Neural progenitor cell (in vitro differentiated cells): Measurements from ENCODE around the gene TMEM214. TPM values are rescaled to one million over a fixed set of nuclear protein-coding genes. Genes with fewer than 3 reads are reported as not detected.
A peak's percentile ranks its signal among the peaks of the same experiment; 100 is the strongest.

ENCODE experiments used
- DNase-seq: peaks from one replicate; pipeline ENCODE4 v3.0.0-alpha.2; 2016; ENCODE audit warnings: low spot score
- H2AFZ ChIP-seq: fragments of 200-600 bp; sonication (generic); replicated peaks from 2 replicates; pipeline ENCODE4 v1.6.1; 2016; ENCODE audit warnings: antibody characterized with exemption
- H3F3A ChIP-seq: fragments of 200-600 bp; sonication (generic); 2 replicates; pipeline ENCODE4 v1.6.1; 2016; ENCODE audit warnings: antibody characterized with exemption, low read depth
- H3K27ac ChIP-seq: fragments of 200-600 bp; sonication (generic); 2 replicates; pipeline ENCODE4 v1.5.1; 2016; ENCODE audit warnings: mild to moderate bottlenecking
- H3K27me3 ChIP-seq: fragments of 200-600 bp; sonication (generic); 2 replicates; pipeline ENCODE4 v1.6.1; 2016; ENCODE audit warnings: mild to moderate bottlenecking, moderate library complexity
- H3K36me3 ChIP-seq: fragments of 200-600 bp; sonication (generic); 2 replicates; pipeline ENCODE4 v1.5.1; 2016
- H3K4me1 ChIP-seq: fragments of 200-600 bp; sonication (generic); 2 replicates; pipeline ENCODE4 v1.6.1; 2016; ENCODE audit warnings: mixed run types
- H3K4me2 ChIP-seq: fragments of 200-600 bp; sonication (generic); 2 replicates; pipeline ENCODE4 v1.6.1; 2016
- H3K4me3 ChIP-seq: fragments of 200-600 bp; sonication (generic); 2 replicates; pipeline ENCODE4 v1.5.1; 2016
- H3K79me2 ChIP-seq: fragments of 200-600 bp; sonication (generic); 2 replicates; pipeline ENCODE4 v1.6.1; 2016; ENCODE audit warnings: low read depth
- H3K9ac ChIP-seq: fragments of 200-600 bp; sonication (generic); 2 replicates; pipeline ENCODE4 v1.6.1; 2016
- H3K9me3 ChIP-seq: fragments of 200-600 bp; sonication (generic); 2 replicates; pipeline ENCODE4 v1.5.1; 2016; ENCODE audit warnings: low read depth
- H4K20me1 ChIP-seq: fragments of 200-600 bp; sonication (generic); 2 replicates; pipeline ENCODE4 v1.6.1; 2016; ENCODE audit warnings: low read depth
- H3K27ac Mint-ChIP-seq: 3 replicates; pipeline ENCODE4 v1.8.0; 2021; ENCODE audit warnings: mixed read lengths
- H3K27me3 Mint-ChIP-seq: 2 replicates; pipeline ENCODE4 v1.8.0; 2022; ENCODE audit warnings: low read depth, mild to moderate bottlenecking, inconsistent platforms, moderate library complexity, mixed read lengths; ENCODE audit not compliant: insufficient read depth
- H3K36me3 Mint-ChIP-seq: 3 replicates; pipeline ENCODE4 v1.8.0; 2021; ENCODE audit warnings: mixed read lengths
- H3K4me1 Mint-ChIP-seq: 3 replicates; pipeline ENCODE4 v1.8.0; 2021; ENCODE audit warnings: mixed read lengths
- H3K4me3 Mint-ChIP-seq: 3 replicates; pipeline ENCODE4 v1.8.0; 2021; ENCODE audit warnings: mild to moderate bottlenecking, moderate library complexity, mixed read lengths
- H3K9me3 Mint-ChIP-seq: 3 replicates; pipeline ENCODE4 v1.8.0; 2020; ENCODE audit warnings: mixed read lengths
- EZH2 ChIP-seq: fragments of 200-600 bp; sonication (generic); IDR thresholded peaks from 2 replicates; pipeline ENCODE4 v1.6.1; 2017; ENCODE audit warnings: antibody characterized with exemption, mild to moderate bottlenecking, moderate library complexity
- EZH2phosphoT487 ChIP-seq: fragments of 200-600 bp; sonication (generic); IDR thresholded peaks from 2 replicates; pipeline ENCODE4 v1.6.1; 2017; ENCODE audit warnings: antibody characterized with exemption
- total RNA-seq: library from RNA; depleted of rRNA; stranded (reverse); fragments of >200 nt; gene quantifications from 2 replicates; pipeline ENCODE4 v1.2.3, GENCODE V29; 2015; ENCODE audit warnings: low replicate concordance
- TF ChIP-seq, protein P1 (sequence below): fragments of 200-600 bp; sonication (generic); IDR thresholded peaks from 2 replicates; pipeline ENCODE4 v1.5.1; 2017; ENCODE audit warnings: antibody characterized with exemption, mild to moderate bottlenecking

TMEM214 gene
- total RNA-seq, 1 donor from 2014 or later, result 18.1 TPM

DNA sequence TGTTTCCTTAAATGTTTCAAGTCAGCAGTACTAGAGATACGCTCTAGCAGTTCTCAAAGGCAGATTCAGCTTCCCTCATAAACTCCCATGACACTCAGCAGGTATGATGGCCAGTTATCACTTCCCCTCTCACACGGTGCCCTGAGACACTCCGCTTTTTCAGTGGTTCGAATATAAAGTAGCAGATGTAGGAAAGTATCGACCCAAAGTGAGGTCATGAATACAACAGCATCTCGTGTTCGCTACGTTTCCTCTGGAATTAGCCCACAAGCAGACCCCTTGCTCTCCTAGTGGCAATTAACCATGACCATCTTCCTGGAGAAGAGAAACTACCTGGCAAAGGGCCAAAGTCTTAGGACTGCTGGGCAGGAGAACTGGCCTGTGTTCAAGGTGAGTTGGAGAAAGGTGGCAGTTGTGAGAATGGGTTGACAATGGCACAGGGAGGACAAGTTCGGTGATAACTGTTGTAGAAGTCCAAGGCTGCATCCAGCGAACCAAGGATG, 9.4 kb downstream of the TMEM214 start:
- Mint-ChIP-seq H3K4me3 (no peak overlapping the region), H3K27me3 (no peaks in the 10 kb centered on the region), H3K36me3 (peaks cover 12% of the 10 kb centered on the region), H3K9me3 (no peaks in the 10 kb centered on the region), H3K27ac (no peak overlapping the region), H3K4me1 (no peaks in the 10 kb centered on the region)
- Histone ChIP-seq H3K27ac (no peak overlapping the region), H3K4me2 (no peak overlapping the region), H4K20me1 (no peaks in the 10 kb centered on the region), H3K9ac (no peak overlapping the region), H3K9me3 (no peaks in the 10 kb centered on the region), H3K79me2 (no peaks in the 10 kb centered on the region), H3F3A (no peaks in the 10 kb centered on the region), H3K36me3 (no peaks in the 10 kb centered on the region), H2AFZ (no peak overlapping the region), H3K4me3 (no peak overlapping the region), H3K4me1 (no peaks in the 10 kb centered on the region), H3K27me3 (no peaks in the 10 kb centered on the region)
- no peak for DNase-seq
- TF ChIP-seq EZH2phosphoT487 (no peak), EZH2 (no peak)
- TF ChIP-seq, protein P1, sequence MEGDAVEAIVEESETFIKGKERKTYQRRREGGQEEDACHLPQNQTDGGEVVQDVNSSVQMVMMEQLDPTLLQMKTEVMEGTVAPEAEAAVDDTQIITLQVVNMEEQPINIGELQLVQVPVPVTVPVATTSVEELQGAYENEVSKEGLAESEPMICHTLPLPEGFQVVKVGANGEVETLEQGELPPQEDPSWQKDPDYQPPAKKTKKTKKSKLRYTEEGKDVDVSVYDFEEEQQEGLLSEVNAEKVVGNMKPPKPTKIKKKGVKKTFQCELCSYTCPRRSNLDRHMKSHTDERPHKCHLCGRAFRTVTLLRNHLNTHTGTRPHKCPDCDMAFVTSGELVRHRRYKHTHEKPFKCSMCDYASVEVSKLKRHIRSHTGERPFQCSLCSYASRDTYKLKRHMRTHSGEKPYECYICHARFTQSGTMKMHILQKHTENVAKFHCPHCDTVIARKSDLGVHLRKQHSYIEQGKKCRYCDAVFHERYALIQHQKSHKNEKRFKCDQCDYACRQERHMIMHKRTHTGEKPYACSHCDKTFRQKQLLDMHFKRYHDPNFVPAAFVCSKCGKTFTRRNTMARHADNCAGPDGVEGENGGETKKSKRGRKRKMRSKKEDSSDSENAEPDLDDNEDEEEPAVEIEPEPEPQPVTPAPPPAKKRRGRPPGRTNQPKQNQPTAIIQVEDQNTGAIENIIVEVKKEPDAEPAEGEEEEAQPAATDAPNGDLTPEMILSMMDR, result no peak

DNA sequence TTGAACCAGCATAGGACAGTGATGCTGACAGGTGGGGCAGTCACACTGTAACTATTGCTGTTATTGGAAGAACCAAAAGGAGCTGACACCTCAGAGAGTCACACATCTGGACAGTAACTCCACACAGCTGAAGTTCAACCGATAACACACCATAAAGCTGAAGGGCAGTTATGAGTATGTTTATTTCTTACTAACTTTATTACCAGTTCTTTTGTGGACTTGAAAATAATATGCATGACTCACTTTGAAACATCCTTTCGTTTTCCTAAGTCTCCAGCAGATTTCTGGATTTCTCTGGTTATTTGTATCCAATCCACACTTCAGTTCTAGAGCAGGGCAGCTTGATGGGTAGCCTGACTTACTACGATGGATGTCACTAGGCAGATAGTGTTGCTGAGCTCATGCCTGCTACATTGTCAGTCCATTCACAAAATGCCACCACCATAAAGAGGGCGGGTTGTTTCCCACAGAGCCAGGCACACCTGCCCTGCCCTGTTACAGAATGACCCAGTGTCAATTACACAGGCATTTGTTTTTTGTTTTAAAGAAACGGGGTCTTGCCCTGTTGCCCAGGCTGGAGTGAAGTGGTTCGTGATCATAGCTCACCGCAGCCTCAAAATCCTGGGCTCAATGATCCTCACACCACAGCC, 10.3 kb downstream of the TMEM214 start:
- Histone ChIP-seq H3K9me3 (no peaks in the 10 kb centered on the region), H3K27ac (no peak overlapping the region), H3K9ac (no peak overlapping the region), H4K20me1 (no peaks in the 10 kb centered on the region), H3K36me3 (no peaks in the 10 kb centered on the region), H3K4me2 (no peak overlapping the region), H3F3A (peaks cover under 1% of the 10 kb centered on the region), H3K27me3 (no peaks in the 10 kb centered on the region), H3K4me3 (no peak overlapping the region), H2AFZ (no peak overlapping the region), H3K79me2 (no peaks in the 10 kb centered on the region), H3K4me1 (no peaks in the 10 kb centered on the region)
- no peaks in the 10 kb centered on the region for H3K27me3 Mint-ChIP-seq
- peaks cover 12% of the 10 kb centered on the region for H3K36me3 Mint-ChIP-seq
- DNase-seq, result no peak
- no peaks in the 10 kb centered on the region for H3K4me1 Mint-ChIP-seq
- no peak overlapping the region for H3K4me3 Mint-ChIP-seq
- H3K9me3 Mint-ChIP-seq, result no peaks in the 10 kb centered on the region
- H3K27ac Mint-ChIP-seq, result no peak overlapping the region
- no peak for TF ChIP-seq EZH2

GRCh38 chr2:27049422-27050280, 16.9 kb downstream of the TMEM214 start:
- Histone ChIP-seq H3K27me3 (no peaks in the 10 kb centered on the region), H3K4me3 (peak overlapping the region; percentile 75), H4K20me1 (no peaks in the 10 kb centered on the region), H2AFZ (peak overlapping the region; percentile 89), H3F3A (peaks cover 34% of the 10 kb centered on the region), H3K27ac (peak overlapping the region; percentile 47), H3K9me3 (no peaks in the 10 kb centered on the region), H3K36me3 (no peaks in the 10 kb centered on the region), H3K4me2 (peak overlapping the region; percentile 88), H3K4me1 (peaks cover 5% of the 10 kb centered on the region), H3K79me2 (peaks cover 3% of the 10 kb centered on the region), H3K9ac (no peak overlapping the region)
- no peak for TF ChIP-seq EZH2
- TF ChIP-seq, protein P1, result no peak
- no peak for TF ChIP-seq EZH2phosphoT487
- Mint-ChIP-seq H3K27me3 (peaks cover 20% of the 10 kb centered on the region), H3K27ac (peak overlapping the region; percentile 100), H3K9me3 (peaks cover 19% of the 10 kb centered on the region), H3K4me1 (peaks cover 32% of the 10 kb centered on the region), H3K36me3 (peaks cover 22% of the 10 kb centered on the region), H3K4me3 (peak overlapping the region; percentile 98)
- no peak for DNase-seq
